Amygdala (tissue), 56 donors: Measurements from ENCODE around the gene ELFN1.

Source experiments
- DNase-seq, 56 donors: peaks; one replicate each; lab custom pipeline; 2025; lab: John Stamatoyannopoulos, UW

The ELFN1 gene

DNA sequence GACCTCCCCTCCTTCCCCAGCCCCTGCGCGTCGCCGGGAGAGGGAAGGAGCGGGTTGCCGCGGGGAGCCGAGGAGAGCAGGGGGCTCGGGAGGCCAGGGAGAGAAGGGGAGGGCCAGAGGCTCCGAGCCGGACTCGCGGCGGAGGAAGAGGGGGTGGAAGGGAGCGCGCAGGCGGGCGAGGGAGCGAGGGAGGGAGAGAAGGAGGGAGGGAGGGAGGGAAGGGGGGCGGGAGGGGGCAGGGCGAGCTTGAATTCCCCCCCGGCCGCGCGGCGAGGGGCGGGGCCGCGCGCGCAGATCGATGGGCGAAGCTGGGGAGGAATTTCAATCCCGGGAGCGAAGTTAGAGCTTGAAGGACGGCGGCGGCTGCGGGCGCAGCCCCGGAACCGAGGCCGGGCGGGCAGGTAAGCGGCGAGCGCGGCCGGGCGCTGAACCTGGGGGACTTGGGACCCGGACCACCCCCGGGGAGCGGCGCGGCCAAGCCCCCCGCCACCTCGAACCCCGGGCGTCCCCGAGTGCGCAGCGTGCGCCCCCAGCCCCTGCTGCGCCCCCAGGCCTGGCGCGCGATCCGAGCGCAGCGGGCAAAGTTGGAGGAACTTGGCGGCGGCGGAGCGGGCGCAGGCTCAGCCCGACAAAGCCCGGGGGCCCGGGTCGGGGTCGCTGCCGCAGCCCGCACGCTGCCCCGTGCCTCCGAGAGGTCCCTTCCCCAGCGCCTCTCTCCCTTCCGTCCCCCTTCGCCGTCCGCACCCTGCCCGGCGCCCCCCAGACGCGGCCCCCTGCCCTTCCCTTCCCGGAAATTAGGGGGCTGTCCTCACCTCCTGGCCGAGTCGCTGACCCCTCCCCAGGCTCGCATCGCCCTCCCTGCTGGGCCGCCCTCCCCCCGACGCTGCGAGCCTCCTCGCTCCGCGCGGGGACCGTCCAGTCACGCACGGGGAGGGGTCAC is at the start of gene ELFN1:
Gene ELFN1 (plus strand): TSS at position 324 of the 940 bp plus-strand sequence. CDS start 74,320 bp downstream, outside the sequence.
- DNase-seq = no peak

DNA sequence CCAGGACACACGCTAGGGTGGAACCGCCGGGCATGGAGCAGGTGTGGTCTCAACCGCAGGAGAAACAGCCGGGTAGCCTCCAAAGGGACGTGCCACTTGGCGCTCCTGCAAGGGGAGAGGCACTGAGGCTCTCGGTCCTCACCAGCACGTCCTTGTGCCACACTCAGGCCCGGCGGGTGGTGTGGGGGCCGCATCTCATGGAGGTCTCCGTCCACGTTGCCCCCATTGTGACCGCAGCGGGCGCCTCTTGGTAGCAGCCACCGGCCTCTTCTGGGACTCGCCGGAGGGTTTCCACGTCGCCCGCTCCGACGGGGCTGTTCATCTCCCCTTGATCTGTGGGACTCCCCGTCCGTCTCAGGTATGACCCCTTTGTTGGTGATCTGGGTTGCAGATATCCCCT is 49.2 kb upstream of the ELFN1 start:
- no peak for DNase-seq

DNA sequence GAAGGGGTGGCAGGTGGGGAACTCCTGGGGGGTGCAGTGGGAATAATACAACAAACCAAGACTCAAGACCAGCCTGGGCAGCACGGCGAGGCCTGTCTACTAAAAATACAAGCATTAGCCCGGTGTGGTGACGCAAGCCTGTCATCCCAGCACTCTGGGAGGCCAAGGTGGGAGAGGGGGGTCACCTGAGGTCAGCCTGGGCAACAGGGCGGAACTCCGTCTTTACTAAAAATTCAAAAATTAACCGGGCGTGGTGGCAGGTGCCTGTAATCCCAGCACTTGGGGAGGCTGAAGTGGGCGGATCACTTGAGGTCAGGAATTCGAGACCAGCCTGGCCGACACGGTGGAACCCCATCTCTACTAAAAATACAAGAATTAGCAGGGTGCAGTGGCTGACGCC is 48.4 kb upstream of the ELFN1 start:
- DNase-seq = no peak

DNA sequence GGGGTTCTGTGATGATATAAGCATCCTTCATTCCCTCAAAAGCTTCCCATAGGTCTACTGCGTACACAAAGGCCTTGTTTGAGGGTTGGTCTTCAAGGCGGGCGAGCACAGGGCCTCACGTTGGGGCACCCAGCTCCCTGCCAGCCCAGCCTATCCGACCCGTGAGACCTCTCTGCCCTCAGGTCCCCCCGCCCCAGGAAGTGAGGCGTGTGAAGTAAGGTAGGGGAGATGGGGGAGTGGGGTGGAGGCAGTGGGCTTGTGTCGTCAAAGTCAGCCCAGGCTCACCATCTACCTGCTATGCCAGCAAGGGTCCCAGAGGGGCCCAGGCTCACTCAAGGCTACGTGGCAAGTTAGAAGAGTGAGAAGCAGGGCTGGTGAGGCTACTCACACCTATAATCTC is 47.6 kb upstream of the ELFN1 start:
- DNase-seq = no peak

DNA sequence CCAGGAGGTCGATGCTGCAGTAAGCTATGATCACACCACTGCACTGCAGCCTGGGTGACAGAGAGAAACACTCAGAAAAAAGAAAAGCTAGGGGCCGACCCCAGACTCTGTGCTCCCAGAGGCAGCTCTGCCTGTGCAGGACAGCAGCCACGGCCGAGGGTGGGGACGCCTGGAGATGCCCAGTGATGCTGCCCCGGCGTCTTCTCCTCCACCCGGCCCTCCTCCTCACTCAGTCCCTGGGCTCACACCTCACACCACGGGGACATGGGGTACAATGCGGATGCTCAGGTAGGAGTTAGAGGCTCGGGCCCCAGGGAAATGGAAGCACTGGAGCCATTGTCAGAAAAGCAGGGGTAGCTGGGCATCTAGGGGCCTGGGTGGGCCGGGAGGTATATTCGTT is 46.3 kb upstream of the ELFN1 start:
- DNase-seq = no peak

DNA sequence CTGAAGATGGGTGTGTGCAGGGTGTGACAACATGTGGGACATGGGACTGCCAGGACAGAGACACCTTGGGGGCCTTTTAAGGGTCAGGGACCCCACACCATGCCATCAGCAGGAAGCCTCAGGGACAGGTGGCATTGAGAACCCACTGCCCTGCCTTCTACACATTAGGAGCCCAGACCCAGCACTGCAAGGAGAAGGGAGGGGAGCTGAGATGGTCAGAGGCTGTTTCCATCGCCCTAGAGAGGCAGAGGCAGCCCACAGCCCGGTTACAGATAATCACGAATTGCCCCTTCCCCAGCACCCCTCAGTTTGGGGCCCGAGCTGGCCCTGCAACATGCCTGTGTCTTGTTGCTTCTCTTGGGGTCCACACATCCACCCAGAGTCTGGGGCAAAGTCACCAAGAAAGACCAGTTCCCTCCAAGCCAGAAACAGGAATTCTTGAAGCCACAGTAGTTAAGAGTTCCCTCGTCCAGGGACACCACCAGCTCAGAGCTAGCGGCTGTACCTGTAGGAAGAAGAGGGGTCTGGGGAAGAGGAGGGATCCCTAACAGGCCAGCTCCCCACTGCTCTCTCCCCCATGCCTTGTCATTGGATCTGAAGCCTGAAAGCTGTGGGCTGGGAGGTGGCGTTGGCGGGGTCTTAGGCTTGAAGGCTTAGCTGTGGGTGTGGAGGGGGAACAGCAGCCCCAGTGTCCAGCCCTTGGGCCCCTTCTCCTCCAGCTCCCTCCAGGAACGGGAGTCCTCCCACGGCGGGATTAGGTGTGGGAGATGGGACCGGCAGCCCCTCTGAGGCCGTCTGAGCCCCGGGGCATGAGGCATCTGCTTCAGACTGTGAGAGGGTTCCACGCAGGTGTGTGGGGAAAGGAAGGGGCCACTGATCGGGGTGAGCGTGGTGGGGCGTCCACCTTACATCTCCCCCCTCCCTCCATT is 44.8 kb upstream of the ELFN1 start:
- DNase-seq = no peak

DNA sequence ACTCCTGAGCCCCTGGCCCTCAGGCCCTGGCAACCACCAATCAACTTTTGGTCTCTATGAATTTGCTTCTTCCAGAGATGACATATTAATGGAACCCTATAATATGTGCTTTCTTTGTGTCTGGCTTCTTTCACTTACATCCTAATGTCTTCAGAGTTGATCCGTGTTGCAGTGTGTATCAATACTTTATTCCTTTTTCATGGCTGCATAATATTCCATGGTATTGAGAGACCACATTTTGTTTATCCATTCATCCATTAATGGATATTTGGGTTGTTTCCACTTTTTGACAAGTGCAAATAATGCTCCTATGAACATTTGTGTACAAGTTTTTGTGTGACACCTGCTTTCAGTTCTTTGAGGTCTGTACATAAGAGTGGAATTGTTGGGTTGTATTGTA is 43.3 kb upstream of the ELFN1 start:
- no peak for DNase-seq

DNA sequence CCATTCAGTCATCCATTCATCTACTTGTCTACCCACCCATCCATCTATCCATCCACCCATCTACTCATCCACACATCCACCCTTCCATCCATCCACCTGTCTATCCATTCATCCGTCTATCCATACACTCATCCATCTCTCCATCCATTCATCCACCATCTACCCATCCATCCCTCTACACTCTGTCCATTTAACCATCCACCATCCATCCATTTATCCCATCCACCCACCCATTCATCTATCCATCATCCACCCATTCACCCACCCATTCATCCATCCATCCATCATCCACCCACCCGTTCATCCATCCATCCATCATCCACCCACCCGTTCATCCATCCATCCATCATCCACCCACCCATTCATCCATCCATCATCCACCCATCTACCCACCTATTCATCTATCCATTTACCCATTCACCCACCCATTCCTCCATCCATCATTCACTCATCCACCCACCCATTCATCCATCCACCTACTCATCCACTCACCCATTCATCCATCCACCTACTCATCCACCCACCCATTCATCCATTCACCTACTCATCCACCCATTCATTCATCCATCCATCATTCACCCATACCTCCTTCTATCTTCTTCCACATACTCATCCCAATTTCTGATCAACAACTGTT is 39.3 kb upstream of the ELFN1 start:
- no peak for DNase-seq

DNA sequence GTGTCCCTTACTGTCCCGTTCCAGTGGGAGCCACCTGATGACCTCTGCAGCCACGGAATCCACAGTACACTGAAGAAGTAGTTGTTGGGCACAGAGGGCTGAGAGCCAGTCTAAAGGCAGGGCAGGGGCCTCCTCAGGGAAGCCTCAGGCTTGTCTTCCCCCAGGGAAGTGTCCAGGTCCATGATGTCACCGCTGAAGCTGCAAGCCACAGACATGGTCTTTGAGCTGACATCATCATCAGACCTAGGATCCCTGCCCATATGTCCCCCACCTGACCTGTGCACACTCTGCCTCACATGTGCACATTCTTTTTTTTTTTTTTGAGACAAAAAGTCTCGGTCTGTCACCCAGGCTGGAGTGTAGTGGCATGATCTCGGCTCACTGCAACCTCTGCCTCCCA is 38.4 kb upstream of the ELFN1 start:
- no peak for DNase-seq

DNA sequence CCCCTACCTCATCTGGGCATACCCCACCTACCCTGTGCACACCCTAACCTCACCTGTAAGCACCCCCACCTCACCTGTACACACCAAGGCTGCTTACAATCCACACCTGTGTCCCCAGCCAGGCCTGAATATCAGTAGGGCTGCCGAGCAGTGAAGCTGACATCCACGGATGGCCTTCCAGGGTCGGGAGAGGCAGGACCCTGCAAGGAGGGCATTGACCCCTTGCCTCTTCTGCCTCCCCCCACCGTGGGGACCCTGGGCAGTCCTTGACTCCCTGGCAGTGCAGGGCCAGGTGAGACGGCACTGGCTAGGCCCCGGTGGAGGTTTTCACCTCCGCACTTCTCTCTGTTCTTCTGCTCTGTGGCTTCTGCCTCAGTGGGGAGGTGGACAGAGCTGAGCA is 37.6 kb upstream of the ELFN1 start:
- DNase-seq = no peak

DNA sequence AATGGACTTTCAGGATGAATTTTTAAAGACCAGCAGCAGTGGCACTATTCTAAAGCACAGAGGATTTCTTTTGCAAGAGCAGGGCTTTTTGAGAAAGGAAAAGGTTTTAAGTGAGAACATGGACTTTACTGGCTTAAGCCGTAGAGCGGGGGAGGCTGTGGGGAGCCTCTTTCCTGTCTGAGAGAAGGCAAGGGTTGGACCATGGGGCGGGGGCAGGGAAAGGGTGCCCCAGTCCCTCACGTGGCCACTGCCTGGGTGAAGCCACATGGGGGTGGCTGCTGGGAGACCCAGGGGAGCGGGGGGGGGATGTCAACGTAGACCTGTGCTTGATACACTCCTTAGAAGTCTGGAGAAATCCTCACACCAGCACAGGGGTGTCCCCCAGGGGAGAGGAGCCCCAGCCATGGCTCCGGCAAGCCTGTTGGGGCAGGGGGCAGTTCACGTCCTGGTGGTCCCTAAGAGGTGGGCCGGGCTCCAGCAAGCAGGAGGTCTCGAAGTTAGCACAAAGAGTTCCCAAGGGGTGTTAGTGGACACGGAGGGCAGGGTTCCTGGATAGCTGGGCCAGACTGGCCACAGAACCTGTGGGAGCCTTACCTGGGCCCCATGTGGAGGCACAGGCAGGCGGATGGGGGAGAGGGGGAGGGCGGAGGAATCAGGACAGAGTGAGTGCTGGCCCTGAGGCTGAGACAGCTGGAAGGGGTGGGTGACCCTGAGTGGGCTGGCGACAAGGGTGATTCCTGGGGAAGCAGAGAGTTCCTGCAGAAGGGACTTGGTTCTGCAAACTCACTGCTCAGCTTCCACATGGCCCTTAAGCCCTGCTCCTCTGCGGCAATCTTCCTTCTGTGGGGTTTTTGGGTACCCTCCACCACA is 36.9 kb upstream of the ELFN1 start:
- DNase-seq = no peak

DNA sequence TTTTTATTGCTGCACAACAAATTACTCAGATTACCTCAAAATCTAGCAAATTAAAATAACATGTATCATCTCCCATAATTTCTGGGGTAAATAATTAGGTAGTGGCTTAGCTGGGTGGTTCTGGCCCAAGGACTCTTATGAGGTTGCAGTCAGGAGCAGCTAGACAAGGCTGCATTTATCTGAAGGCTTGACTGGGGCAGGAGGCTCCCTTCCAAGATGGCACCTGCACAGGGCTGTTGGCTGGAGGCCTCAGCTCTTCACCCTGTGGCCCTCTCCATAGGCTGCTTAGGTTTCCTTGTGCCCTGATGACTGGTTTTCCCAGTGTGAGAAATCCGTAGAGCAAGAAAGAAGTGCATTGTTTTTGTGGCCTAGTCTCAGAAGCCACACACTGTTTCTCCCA is 34.7 kb upstream of the ELFN1 start:
- DNase-seq = no peak

DNA sequence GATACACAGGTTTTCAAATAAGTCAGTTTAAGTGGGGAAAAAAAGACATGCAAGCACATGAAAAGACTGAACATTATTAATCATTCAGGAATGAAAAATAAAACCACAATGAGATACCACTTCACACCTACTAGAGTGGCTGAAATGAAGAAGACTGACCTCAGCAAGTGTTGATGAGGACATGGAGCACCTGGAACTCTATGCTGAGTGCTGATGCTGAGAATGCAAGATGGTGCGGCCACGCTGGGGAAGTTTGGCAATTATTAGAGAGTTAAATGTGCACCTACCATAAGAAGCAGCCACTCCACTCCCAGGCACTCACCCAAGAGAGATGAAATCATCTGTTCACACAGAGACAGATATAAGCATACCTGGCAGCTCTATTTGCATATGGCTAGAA is 32.9 kb upstream of the ELFN1 start:
- DNase-seq = no peak

DNA sequence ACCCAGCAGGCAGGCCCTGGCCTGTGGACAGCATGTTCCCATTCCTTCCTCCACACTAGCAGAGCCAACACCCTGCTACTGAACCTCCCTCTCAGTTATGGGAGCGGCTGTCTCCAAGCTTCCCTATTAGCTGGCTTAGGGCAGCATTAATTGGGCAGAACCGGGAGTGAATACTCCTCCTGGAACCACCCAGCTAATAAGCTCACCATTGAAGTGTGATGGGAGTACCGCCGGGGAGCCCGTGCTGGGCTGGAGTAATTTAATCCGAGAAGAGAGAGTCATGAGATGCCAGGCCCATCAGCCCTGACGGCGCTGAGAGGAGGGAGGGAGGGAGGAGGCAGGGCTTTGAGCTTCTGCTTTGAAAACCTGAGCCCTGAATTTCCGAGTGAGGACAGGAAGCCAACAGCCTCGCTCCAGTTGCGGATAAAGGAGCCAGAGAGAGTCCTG is 31.8 kb upstream of the ELFN1 start:
- no peak for DNase-seq

DNA sequence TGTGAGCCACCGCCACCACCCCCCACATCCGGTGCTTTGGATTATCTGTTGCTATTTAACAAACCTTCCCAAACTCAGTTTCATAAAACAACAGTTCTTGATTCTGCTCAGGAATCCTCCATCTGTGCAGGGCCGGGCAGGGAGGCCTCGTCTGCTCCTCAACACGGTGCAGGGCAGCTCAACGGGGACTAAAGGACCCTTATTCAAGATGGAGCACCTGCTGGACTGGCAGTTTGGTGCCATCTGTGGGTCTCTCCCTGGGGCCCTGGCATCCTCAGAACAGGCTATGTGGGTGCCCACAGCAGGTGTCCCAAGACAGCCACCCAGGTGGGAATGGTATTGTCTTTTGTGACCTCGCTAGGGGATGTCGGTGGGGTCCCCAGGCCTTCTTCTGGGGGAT is 31.0 kb upstream of the ELFN1 start:
- DNase-seq = no peak

DNA sequence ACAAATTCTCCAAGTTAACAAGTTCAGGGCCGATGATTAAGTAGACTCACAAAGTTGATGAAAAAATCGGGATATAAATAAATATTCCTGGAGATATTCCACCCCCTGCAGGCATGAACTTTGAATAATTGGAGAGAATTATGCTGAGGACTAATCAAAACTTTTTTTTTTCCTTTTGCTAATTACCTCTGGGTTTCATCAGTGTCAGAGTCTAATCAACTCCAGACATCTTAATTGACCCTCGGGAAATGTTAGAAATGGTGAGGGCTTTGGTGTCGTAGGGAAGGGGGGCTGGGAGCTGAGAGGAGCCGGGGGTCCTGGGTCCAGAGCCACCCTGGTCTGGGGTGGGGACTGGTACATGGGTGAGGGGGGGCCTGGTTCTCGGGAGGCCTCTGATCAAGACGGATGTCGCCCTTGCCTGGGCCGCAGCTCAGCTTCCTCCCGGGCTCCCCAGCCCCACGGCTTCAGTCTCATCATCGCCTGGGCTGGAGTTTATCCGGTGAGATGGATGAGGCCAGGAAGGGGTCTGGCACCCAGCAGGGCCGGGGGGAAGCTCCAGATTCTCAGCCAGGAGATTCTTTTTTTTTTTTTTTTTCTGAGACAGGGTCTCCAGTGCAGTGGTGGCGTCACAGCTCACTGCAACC is 30.4 kb upstream of the ELFN1 start:
- no peak for DNase-seq

DNA sequence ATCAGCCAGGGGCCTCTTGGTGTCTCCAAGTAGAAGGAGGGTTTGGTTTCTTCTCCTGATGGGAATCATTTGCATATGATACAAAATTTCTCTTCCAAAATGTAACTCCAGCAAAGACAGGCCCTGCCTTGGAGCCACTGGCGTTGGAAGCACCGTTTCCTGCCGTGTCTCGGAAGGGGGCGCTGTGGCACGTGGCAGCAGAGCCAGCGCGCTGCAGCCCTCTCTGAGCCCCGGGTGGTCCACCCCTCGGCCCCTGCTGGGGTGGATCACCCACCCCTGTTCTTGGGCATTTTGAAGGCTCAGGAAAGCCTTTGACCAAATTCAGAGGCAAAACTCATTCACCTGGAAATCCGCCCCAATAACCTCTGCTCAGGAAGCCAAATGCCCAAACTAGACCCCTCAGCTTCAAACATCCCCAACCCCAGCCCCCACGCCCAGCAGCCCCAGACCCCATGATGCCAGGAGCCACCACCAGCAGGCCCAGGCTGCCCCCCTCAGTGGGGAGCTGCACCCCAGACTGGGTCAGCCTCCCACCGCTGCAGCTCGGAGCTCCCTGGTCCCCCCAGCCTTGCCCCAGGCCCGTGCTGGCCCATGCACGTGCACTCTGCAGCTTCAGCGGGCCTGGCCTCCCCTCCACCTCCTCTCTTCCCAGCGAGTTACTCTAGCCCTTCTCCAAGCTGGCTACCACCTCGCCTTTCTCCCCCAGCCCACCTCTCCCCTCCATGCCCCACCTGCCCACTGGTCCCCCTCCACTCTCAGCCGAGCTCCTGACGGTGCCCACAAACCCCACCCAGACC is 29.5 kb upstream of the ELFN1 start:
- DNase-seq = no peak

DNA sequence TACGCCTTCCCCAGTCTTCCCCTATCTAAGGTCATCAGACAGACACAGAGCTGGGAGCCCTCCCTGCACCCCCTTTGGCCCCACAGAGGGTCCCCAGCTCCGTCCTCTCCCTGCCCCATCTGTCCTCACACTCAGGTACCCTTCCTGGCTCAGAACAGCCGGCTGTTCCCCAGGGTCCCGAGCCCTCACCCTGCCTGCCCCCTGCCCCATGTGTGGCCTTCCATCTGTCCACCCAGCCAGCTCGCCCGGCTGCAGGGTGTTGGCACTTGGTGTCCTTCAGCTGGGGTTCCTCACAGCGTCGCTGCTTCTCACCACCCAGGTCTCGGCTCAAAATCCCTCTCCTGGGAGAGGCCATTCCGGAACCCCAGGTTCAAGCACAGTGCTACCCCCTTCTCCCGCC is 28.9 kb upstream of the ELFN1 start:
- DNase-seq = no peak
